ENCODE results near the gene DAP.

DAP gene

DNA sequence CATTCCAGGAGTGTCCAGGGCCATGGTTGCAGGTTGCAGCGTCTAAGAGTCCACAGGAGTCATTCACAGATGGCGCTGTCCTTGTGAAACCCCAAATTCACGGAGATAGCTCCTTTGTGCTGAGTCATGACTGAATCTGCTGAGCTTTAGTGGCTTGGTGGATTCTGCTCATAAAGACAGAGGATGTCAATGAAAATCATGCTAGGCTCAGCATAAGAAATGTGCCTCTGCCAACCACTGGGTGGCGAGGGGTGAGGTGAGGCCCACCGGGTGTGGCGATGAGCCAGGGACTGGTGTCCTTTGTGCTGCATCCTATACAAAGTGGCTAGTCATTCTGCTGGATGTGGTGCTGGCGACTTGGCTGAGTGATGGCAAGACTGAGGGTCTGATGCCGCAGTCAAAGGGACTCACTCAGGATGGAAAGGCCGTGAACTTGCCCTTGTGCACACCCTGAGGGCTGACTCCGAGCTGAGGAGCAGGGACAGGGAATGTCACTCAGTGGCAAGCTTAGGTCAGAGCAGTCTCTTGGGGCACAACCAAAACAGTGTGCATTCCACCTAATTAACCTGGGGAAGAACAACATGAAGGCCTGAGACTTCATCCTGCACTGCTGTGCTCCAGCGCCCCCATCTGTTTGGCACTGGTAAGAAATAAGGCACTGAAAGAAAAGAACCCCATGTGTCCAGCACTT is 71.5 kb downstream of the DAP start:
- no peak for DNase-seq (ENCODE audit: low read depth)

DNA sequence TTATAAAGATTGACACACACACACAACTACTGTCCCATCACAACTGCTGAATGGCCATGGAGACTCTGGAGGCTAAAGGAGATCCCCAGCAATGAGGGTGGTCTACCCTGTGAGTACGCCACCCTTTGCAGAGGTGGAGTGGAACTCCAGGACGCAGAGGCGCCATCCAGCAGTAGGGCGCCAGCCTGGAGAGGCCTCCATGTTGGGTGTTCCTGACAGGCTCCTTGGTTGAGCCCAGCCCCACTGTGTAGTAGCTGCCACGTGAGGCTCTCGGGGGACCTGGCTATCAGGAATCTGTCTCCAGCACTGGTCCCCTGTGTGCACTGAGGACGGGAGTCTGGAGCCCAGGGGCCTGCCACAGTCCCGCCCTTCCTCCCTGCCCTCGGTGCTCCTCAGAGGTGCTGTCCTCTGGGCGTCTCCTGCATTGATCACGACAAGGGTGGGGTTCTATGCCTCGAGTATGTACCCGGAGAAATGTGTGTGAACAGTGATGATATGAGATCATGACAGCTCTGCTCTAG is 72.3 kb downstream of the DAP start:
- no peak for DNase-seq (ENCODE audit: low read depth)

DNA sequence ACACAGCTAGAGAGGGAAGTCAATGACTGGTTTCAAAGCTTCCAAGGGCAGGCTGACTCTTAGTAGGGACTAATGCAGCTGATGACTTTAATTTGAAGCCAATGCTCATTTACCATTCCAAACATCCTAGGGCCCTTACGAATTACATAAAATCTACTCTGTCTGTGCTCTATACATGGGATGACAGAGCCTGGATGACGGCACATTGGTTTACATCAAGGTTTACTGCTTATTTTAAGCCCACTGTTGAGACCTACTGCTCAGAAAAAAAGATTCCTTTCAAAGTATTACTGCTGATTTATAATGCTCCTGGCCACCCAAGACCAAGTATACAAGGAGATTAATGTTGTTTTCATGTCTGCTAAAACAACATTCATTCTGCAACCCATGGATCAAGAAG is 74.1 kb downstream of the DAP start:
- DNase-seq (ENCODE audit: low read depth), result no peak

DNA sequence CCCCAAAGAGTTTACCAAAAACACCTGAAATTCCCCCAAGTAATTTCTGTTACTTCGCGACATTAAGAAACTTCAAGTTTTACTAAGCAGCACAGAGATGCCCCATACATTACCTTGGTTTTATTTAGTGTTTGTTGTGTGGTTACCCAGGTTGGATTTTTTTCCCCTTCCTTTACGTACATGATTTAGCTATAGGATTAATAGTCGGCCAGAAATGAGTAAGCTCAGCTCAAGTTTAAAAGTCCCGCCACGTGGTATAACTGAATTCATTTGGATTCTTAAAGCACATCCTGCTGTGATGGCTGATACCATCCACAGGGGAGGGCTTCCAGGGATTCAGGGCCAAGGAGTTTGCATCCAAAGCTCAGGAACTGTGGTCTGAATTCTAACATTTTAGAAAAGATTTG is 75.9 kb downstream of the DAP start:
- DNase-seq (ENCODE audit: low read depth), result no peak

DNA sequence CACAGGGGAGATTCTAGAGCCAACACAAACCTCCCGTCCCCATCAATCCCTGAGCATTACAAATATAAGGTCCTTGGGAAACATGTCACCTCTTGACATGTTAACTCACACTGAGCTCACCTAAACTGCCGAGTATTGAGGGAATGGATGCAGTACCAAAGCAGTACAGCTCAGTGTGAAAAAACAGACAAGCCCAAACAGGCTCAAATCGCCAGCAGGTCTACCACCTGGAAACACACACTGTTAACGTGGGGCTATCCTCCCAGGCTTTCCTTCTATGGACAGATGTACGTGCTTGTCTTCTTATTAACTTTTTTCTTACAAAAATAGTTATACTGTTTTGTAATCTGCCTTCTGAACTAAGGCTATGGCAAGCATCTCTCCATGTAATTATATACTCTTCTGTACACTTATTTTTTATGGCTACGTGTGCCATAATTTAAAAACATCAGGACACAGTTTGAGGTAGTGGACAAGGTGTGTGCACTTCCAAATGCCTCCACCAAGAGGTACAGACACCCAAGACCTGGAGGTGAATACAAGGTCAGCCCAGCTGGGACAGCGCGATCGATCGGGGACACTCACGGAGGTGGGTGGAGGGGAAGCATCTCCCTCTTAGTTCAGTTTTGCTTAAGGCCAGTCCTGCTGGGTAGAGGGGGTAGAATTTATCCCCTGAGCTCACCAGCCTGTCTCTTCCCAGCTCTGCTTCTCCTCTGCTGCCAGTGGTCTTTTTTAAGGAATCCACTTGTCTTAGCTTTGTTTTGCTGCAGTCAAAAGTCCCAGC is 76.5 kb downstream of the DAP start:
- DNase-seq (ENCODE audit: low read depth), result no peak

DNA sequence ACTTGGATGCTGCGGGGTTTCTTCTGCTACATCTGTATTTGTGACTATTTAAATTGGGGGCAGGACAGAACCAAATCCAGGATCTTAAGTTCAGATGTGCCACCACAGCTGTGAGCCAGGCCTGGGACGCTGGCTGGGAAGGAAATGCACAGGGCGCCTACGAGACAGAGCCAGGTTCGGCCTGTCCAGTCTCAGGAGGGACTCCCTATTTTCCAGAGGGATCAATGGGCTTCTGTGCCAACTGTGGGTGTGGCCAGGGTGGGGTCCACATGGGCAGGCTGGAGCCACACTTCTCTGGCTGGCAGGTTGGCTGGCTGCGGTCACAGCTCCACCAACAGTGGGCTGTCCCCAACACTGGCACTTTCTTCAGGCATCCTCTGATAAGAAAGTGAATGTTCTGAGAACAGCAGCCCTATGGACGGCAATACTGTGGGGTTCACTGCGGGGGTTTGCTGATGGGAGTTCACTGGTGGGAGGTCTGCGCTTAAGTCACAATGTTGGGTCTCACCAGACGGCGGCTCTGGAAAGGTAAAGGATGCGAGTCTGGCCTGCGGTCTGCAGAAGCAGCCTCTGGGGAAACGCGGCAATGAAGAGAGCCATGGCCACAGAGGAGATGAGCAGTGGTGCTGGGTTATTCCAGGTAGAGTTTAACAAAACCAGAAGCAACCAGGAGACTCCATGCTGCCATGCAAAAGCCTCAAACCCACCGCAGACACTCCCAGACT is 78.1 kb downstream of the DAP start:
- DNase-seq (ENCODE audit: low read depth), result no peak

DNA sequence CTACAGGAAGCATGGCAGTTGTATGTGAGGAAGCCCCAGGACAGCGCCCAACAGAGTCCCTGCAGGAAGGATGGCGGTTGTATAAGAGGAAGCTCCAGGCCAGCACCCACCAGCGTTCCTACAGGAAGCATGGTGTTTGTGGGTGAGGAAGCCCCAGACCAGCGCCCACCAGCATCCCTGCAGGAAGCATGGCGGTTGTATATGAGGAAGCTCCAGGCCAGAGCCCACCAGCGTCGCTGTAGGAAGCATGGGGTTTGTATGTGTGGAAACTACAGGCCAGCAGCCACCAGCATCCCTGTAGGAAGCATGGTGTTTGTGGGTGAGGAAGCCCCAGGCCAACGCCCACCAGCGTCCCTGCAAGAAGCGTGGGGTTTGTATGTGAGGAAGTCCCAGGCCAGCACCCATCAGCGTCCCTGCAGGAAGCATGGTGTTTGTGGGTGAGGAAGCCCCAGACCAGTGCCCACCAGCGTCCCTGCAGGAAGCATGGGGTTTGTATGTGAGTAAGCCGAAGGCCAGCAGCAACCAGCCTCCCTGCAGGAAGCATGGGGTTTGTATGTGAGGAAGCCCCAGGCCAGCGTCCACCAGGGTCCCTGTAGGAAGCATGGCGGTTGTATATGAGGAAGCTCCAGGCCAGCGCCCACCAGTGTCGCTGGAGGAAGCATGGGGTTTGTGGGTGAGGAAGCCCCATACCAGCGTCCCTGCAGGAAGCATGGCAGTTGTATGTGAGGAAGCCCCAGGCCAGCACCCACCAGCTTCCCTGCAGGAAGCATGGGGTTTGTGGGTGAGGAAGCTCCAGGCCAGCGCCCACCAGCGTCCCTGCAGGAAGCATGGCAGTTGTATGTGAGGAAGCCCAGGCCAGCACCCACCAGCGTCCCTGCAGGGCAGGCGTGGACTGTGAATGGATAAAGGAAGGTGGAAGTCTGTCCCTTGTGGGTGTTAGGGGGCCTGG is 79.0 kb downstream of the DAP start:
- DNase-seq (ENCODE audit: low read depth), result no peak

DNA sequence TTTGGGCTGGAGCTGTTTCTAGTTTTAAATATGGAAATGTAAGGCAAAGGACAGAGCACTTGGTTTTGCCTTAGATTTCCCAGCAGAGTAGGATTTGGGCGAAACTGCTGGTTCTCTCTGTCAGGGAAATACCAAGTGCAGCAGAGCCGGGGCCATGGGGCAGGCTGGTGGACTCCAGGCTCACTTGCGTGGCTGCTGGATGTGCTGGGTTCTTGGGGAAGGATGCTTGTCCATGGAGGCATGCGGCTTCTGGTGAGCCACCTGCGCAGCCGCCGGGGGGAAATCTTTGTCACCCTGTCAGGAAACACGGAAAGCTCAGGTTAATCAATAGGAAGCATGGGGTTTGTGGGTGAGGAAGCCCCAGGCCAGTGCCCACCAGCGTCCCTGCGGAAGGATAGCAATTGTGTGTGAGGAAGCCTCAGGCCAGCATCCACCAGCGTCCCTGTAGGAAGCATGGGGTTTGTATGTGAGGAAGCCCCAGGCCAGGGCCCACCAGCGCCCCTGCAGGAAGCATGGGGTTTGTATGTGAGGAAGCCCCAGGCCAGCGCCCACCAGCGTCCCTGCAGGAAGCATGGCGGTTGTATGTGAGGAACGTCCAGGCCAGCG is 80.1 kb downstream of the DAP start:
- DNase-seq (ENCODE audit: low read depth), result no peak

DNA sequence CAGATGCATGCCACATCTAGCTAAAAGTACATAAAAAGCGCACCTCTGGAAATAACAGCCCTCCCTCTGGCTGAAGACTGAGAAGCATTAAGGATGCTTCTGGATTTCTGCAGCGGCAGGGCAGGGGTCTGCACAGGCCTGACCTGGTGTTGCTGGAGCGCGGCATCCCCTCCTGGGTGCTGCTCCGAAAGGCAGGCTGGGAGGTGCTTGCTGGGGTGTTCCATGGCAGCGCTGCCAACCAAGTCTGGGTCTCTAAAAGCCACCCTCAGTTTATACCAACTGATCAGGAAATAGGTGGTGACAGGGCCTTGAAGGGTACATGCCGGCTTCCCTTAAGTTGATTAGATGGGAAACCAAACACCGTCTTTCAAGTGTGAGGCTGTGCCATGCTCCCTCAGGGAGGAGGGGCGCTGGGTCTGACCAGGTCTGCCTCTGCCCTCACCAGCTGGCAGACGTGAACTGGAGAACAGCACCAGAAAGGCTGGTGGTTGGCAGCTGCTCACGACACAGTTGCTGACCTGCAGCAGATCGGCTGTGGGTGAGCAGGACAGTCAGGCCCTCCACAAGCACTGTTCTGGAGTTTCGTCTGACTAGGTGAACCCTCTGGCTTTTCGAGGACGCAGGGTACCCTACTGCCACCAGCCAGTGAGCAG is 81.6 kb downstream of the DAP start:
- DNase-seq (ENCODE audit: low read depth), result no peak

DNA sequence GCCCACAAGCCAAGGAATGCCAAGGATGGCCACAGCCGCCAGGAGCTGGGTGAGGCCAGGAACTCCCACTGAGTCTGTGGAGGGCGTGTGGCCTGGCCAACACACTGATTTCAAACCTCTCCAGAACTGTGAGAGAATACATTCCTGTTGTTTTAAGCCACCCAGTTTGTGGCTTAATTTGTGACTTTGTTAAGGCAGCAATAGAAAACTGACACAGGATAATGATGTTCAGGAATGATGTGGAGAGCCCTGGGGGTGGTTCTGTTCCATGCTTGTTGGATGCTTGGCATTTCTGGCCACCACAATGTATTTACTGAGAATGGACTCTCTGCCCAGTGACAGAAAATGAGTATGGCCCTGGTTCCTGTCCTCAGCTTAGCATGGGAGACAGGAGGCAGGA is 82.8 kb downstream of the DAP start:
- no peak for DNase-seq (ENCODE audit: low read depth)

DNA sequence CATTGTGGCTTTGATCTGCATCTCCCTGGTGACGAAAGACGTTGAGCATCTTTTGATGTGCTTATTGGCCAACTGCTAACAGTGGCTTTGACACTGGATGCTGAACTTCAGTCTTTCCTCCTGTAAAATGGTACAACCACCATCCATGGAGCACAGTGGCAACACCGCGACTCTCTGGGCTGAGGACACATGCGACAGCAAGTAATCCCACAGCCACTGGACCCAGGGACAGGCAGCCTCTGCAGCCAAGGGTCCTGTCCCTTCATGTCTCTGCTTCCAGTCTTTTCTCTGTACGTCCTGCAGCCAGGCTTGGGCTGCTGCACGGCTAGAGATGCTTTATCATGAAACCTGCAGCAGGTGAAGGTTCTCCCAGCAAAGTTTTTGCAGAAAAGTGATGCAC is 83.5 kb downstream of the DAP start:
- DNase-seq (ENCODE audit: low read depth), result no peak

DNA sequence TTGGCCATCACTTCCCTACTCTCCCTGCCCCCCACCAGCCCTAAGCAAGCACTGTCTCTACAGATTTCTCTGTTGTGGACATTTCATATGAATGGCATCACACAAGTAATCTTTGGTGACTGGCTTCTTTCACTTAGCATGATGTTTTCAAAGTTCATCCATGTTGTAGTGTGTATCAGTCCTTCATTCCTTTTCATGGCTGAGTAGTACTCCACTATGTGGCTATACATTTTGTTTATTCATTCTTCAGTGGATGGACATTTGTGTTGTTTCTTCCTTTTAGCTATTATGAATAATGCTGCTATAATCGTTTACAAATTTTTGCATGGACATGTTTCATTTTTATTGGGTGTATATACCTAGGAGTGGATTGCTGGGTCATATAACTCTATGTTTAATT is 84.1 kb downstream of the DAP start:
- DNase-seq (ENCODE audit: low read depth), result no peak

DNA sequence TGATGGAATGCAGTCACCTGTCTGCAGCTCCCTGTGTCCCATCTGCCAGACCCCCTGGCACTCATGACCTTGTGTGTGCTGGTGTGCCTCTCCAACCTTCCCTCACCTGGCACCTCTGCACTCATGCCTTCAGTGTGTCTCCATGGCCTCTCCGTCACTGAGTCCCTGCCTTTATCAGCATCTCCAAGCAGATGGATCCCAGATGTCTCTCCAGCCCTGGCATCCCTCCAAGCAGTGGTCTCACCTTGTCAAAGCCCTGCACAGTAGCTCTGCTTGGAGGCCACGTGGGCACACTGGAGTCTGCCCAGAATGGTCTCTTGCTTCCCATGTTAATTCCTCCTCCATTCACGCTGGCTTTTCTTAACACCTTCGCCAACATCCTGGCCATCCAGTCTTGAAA is 84.8 kb downstream of the DAP start:
- DNase-seq (ENCODE audit: low read depth), result no peak

DNA sequence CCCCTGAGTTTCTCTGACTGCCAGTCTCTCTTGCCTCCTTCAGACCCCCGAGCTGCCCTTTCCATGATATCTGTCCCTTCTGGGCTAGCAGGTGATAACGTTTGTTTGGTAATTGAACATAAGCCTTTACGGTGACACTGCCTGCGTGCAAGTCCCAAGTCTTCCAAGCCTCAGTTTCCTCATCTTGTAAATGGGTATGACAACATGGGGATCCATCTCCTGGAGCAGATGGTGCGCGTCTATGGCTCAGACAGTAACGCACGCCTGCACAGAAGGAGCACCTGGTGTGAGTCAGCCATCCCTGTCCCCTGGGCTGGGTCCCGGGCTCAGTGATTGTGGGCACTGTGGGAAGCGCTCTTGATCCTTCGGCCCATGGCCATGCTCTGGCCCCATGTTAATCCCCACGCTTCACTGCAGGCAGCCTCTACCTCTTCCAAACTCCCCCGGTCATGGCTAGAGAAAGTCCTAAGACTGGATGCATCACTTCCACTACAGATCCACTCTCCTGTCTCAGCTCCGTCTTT is 85.8 kb downstream of the DAP start:
- DNase-seq (ENCODE audit: low read depth), result no peak

DNA sequence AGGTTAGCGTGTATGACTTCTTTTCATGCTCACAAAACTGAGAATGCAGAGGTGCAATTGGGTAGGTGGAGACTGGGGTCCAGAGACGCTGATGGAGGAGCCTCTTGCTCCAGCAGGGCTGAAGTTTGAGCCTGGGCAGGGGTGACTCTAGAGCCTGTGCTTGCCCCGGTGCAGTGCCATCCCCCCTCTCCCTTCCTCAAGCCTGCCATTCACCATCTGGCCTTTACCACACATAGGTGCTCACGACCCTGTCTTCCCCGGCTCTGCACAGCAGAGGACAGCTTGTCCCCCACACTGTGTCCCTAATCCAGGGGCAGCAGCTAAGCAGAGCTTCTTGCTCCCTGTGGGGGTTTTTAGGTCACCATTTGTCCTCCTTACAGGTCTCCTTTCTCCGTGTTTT is 86.5 kb downstream of the DAP start:
- no peak for DNase-seq (ENCODE audit: low read depth)

DNA sequence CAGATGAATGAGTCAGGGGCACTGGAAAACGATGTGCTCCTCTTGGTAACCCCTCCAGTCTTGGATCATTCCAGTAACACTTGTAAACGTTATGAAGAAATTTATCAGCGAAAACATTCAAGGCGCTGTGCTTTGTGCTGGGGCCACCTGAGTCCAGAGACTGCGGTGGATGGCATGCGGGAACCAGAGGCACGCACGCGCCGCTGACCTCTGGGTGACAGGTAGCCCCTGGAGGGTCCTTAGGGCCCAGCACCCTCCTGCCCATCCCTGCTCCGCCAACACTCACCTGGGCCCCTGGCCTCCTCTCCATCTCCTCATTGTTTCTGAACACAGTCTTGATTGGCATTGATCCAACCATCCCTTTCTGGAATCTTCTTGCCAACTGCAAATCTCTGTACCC is 86.9 kb downstream of the DAP start:
- no peak for DNase-seq (ENCODE audit: low read depth)

DNA sequence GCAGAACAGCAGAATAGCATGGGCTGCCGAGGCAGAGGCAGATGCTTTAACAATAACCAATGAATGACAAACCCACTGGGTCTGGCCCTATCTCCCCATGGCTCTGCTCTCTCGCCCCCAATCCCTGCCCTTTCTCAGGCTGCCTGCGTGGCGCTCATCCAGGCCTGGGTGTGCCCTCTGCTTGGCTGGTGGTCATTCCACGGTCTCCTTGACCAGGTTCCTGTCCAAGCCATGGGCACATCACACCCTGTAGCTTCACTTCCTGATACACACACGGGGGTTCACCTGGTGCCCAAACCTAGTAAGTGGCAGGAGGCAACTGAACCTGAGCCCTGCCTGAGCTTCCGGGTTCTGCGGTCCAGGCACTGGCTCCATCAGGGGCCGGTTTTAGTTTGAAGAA is 87.6 kb downstream of the DAP start:
- DNase-seq (ENCODE audit: low read depth), result no peak

DNA sequence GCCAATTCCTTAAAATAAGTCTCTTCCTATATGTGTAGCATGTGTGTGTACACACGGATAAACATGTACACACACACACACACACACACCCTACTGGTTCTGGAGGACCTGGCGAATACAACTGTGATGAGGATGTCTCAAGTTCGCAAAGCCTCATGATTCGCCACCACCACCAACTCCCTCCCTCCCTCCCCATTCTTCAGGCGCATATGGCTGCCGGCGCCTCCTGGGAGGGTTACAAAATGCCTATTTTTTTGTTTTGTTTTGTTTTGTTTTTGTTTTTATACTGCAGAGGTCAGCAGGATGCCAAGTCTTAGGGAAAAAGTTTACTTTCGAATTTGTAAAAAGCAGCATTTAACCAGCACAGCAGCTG is 88.0 kb downstream of the DAP start:
- no peak for DNase-seq (ENCODE audit: low read depth)

DNA sequence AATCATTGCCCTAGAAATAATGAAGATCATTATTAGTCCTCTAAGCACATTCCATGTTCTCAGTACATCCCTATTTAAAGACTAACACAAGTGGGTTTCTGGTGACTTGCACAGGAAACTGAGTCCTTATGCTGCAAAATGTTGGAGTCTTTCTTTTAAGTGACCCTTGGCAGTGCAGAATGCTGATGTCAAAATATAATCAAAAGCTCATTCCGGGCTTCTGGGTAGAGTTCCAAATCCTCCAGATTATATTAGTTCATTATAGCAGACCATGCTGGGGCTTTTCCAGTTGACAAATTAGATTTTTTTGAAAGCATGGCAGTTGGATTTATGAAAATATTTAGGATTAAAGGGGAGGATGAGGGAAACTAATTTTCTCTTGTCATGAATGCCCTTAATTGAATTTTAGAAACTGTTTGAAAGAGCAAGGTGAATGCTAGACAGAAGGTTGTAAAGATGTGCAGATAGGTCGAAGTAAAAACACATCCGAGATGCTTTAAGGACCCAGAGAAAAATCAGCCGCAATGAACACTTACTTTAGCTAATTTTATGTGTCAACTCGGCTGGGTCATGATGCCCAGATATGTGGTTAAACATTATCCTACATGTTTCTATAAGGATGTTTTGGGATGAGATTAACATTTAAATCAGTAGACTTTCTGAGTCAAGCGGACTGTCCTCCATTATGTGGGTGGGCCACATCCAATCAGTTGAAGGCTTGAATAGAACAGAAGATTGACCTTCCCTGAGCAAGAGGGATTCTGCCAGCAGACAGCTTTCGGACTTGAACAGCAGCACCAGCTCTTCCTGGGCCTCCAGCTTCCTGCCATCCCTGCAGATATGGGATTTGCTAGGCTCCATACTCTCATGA is 88.7 kb downstream of the DAP start:
- no peak for DNase-seq (ENCODE audit: low read depth)

Measured in stimulated activated CD8-positive, alpha-beta memory T cell treated with anti-CD3 and anti-CD28 coated beads, Interleukin-15, amount 100 ng/mL, for 1 hour (primary cell).